Aorta (tissue), 5 donors: Measurements from ENCODE around the gene HNRNPAB. TPM values are rescaled to one million over a fixed set of nuclear protein-coding genes. Genes with fewer than 3 reads are reported as not detected.

Experiments
- ATAC-seq: fragments of 200-7000 bp; cut with Tn5 transposase; one replicate; pipeline ENCODE4 v1.9.1; 2022; ENCODE audit warnings: moderate library complexity; ENCODE audit not compliant: low FRiP score
- DNase-seq, 2 donors: peaks; one replicate each; pipeline ENCODE4 v3.0.0-alpha.2; 2020
- H3K27ac ChIP-seq, 2 donors: one replicate each; pipeline ENCODE4 v1.5.1; 2013; ENCODE audit warnings: low read length in 2 of 2, mild to moderate bottlenecking in 2 of 2, moderate library complexity in 2 of 2, control low read depth in 1 of 2, inconsistent platforms in 1 of 2, low read depth in 1 of 2
- H3K27me3 ChIP-seq, 2 donors: one replicate each; pipeline ENCODE4 v1.6.1; 2013; ENCODE audit warnings: control low read depth in 1 of 2, low read length in 1 of 2, mild to moderate bottlenecking in 1 of 2, moderate library complexity in 1 of 2; ENCODE audit not compliant: insufficient read depth in 2 of 2, control insufficient read depth in 1 of 2
- H3K36me3 ChIP-seq, 2 donors: one replicate each; pipeline ENCODE4 v1.6.1; 2013; ENCODE audit warnings: control low read depth in 1 of 2, low read length in 1 of 2, mild to moderate bottlenecking in 1 of 2; ENCODE audit not compliant: insufficient read depth in 2 of 2, control insufficient read depth in 1 of 2
- H3K4me1 ChIP-seq, 2 donors: one replicate each; pipeline ENCODE4 v1.6.1; 2013; ENCODE audit warnings: low read length in 2 of 2, control low read depth in 1 of 2, mild to moderate bottlenecking in 1 of 2, moderate library complexity in 1 of 2; ENCODE audit not compliant: insufficient read depth in 2 of 2, control insufficient read depth in 1 of 2
- H3K4me3 ChIP-seq, 2 donors: one replicate each; pipeline ENCODE4 v1.5.1; 2013; ENCODE audit warnings: low read length in 2 of 2, control low read depth in 1 of 2, mild to moderate bottlenecking in 1 of 2
- H3K9me3 ChIP-seq: one replicate; pipeline ENCODE4 v1.6.1; 2013; ENCODE audit warnings: mild to moderate bottlenecking, low read length; ENCODE audit not compliant: control insufficient read depth
- WGBS, 2 donors: extraction: QIAGEN DNeasy Blood & Tissue Kit; methylation state at CpG; one replicate each; pipeline ENCODE4 v1.1.7; 2013; 5-methylcytosine and 5-hydroxymethylcytosine counted together
- intact Hi-C, 2 donors: fragments of 100-400 bp; cut with DNase I; formaldehyde crosslinking; loops; one replicate each; pipeline versions ENCODE4 v1.14.2 to v1.15.0; 2022
- polyA plus RNA-seq, 2 donors: library from polyadenylated mRNA; stranded (reverse); fragments of 200-250 nt; gene quantifications; one replicate each; pipeline ENCODE4 v1.2.3, GENCODE V29; 2013
- total RNA-seq, 2 donors: library from RNA; stranded (reverse); fragmentation: NEBNext Ultra II Directional; extraction: Animal tissue kit (Norgen Biotek cat#: 25700); gene quantifications; one replicate each; pipeline ENCODE4 v1.2.1, GENCODE V29; 2021
- donor health status: healthy with polysubstance abuse.
- donor health status: Bipolar disorder and iron deficiency.
- donor health status: DM: no; HTN: no; CAD: no.
- donor health status: DM: no; HTN: no; CAD: no.
- donor health status: DM: yes; HTN: yes; CAD: no.

HNRNPAB gene
- total and polyA plus RNA-seq, 4 donors, result 62.5 to 112 (median 82.7) TPM

- WGBS, 2 donors, result 72 to 75% methylated on average over 3 of the region's 3 CpGs
Measured at GRCh38 chr5:178218827-178219226, 14.5 kb downstream of the HNRNPAB start.

DNA sequence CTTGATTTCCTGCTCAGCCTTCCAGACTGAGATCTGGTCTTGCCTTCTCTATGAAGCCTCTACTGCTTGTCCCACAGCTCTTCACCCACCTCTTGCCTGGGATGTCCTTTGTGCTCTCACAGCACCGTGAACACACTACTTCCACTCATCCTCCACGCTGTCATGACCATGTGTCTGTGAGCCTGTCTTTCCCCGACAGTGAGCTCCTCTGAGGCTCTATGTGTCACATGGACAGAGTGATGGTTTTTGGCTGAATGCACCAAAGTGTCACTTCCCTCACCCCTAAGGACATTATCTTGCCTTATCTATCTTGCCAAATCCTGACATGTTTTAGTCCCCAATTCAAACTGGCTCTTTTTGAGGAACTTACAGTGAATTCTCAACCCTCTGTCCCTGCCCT, 16.9 kb downstream of the HNRNPAB start:
- Histone ChIP-seq H3K9me3 (no peaks in the 10 kb centered on the region), H3K4me1 (no peaks in the 10 kb centered on the region), H3K4me3 (no peak overlapping the region), H3K27ac (no peak overlapping the region), H3K36me3 (no peaks in the 10 kb centered on the region), H3K27me3 (no peaks in the 10 kb centered on the region)
- DNase-seq (no peak), ATAC-seq (no peak)
- 78 to 79% methylated on average over 3 of the region's 3 CpGs for WGBS, 2 donors
- intact Hi-C loops, result no loop called here

More at GRCh38 chr5:178218827-178219226, 14.5 kb downstream of the HNRNPAB start:
- DNase-seq (no peak), ATAC-seq (no peak)
- Histone ChIP-seq H3K9me3 (no peaks in the 10 kb centered on the region), H3K4me1 (no peaks in the 10 kb centered on the region), H3K36me3 (peaks cover 0 to 2% of the 10 kb centered on the region in 2 donors), H3K4me3 (no peak overlapping the region), H3K27ac (no peak overlapping the region), H3K27me3 (no peaks in the 10 kb centered on the region)
- intact Hi-C loops, result no loop called here

GRCh38 chr5:178221853-178222252, 17.5 kb downstream of the HNRNPAB start:
- no peak for DNase-seq
- no peak overlapping the region for H3K4me3 ChIP-seq

DNA sequence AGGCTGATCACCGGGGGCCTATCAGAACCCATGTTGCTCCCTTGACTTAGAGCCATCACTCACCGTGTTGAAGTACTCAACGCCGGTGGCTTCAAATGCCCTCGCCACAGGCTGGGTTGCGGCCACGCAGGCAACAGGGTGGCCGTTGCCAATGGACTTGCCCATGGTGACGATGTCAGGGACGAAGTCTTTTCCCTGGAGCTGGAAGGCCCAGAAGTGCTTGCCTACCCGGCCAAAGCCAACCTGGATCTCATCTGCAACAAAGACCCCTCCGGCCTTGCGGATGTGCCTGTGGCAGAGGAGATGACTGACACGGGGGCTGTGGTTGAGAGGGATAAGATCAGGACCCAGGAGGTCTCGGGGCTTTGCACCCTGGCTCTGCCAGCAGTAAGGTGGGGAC, 18.0 kb downstream of the HNRNPAB start:
- no peaks in the 10 kb centered on the region for H3K27me3 ChIP-seq
- no peaks in the 10 kb centered on the region for H3K4me1 ChIP-seq
- ATAC-seq (no peak), DNase-seq (no peak)
- intact Hi-C loops, result no loop called here
- H3K36me3 ChIP-seq, result no peaks in the 10 kb centered on the region
- H3K27ac ChIP-seq, result no peak overlapping the region
- WGBS, 2 donors, result 95 to 96% methylated on average over 15 of the region's 15 CpGs
- no peaks in the 10 kb centered on the region for H3K9me3 ChIP-seq
- no peak overlapping the region for H3K4me3 ChIP-seq

More at GRCh38 chr5:178221853-178222252, 17.5 kb downstream of the HNRNPAB start:
- ATAC-seq, result no peak
- H3K36me3 ChIP-seq, result no peaks in the 10 kb centered on the region
- no peaks in the 10 kb centered on the region for H3K4me1 ChIP-seq
- no peak overlapping the region for H3K27ac ChIP-seq
- no peaks in the 10 kb centered on the region for H3K27me3 ChIP-seq
- intact Hi-C loops, result no loop called here
- WGBS, 2 donors, result 77 to 78% methylated on average over 5 of the region's 5 CpGs
- H3K9me3 ChIP-seq, result no peaks in the 10 kb centered on the region

DNA sequence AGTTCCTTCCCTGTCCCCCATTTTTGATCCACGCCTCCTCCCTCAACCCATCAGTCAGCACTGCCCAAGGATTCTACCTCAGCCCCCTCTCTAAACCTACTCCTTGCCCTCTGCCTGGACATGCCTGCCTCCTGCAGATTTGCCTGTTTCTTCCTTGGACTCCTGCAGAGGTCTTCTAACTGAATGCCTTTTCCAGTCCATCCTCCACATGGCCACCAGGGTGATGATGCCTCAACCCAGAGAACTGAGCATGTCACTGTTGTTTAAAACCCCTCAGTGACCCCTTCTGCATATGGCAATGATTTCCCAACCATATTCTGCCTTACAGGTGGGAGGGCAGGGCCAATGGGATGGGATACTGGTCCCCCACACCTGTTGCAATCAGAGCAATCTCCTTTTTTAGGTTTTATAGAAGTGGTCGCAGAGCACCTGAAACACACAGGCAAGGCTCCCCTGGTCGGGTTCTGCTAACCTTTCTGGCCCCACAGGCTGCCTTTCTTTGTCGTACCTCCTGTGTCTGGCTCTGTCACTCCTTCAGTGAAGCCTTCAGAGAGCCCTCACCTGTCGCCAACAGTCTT, 19.0 kb downstream of the HNRNPAB start:
- Histone ChIP-seq H3K4me3 (no peak overlapping the region), H3K9me3 (no peaks in the 10 kb centered on the region), H3K27me3 (no peaks in the 10 kb centered on the region), H3K27ac (no peak overlapping the region), H3K4me1 (no peaks in the 10 kb centered on the region), H3K36me3 (peaks cover 0 to 3% of the 10 kb centered on the region in 2 donors)
- ATAC-seq (no peak), DNase-seq (no peak)
- intact Hi-C loops, result no loop called here
- 75 to 85% methylated on average over 5 of the region's 5 CpGs for WGBS, 2 donors

DNA sequence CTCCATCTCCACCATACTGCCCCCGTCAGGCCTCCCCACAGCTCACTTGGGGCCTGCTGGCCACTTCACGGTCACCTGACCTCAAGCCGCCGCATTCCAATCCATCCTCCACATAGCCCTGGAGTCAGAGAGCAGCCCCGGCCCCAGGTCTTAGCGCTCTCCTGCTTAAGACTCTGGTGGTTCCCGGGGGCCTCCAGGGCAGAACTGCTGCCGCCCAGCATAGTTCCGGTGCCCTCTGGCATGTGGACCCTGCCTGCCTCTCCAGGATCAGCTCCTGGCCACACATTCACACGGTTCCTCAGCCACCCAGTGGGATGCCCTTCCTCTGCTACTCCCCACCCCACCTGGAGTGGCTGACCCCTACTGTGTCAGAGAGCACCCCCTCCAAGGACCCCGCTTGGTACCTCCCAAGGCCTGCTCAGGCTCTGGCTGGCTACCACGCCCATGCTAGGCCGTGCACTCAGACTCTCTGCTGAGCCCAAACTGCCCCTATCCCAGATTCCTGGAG, 19.5 kb downstream of the HNRNPAB start:
- DNase-seq (no peak), ATAC-seq (no peak)
- Histone ChIP-seq H3K27ac (no peak overlapping the region), H3K4me3 (no peak overlapping the region), H3K9me3 (no peaks in the 10 kb centered on the region), H3K4me1 (no peaks in the 10 kb centered on the region), H3K27me3 (no peaks in the 10 kb centered on the region), H3K36me3 (peaks cover 0 to 6% of the 10 kb centered on the region in 2 donors)
- WGBS, 2 donors, result 39 to 46% methylated on average over 13 of the region's 13 CpGs
- intact Hi-C loops, result no loop called here

GRCh38 chr5:178224403-178224802, 20.1 kb downstream of the HNRNPAB start:
- H3K9me3 ChIP-seq, result no peaks in the 10 kb centered on the region
- WGBS, 2 donors, result 87 to 92% methylated on average over 17 of the region's 17 CpGs
- peaks cover 0 to 7% of the 10 kb centered on the region in 2 donors for H3K36me3 ChIP-seq
- intact Hi-C loops, result no loop called here
- no peak overlapping the region for H3K27ac ChIP-seq
- DNase-seq (no peak), ATAC-seq (no peak)
- H3K4me1 ChIP-seq, result no peaks in the 10 kb centered on the region
- no peak overlapping the region for H3K4me3 ChIP-seq
- H3K27me3 ChIP-seq, result no peaks in the 10 kb centered on the region

GRCh38 chr5:178225174-178225573, 20.8 kb downstream of the HNRNPAB start:
- Histone ChIP-seq H3K9me3 (no peaks in the 10 kb centered on the region), H3K27me3 (no peaks in the 10 kb centered on the region), H3K27ac (no peak overlapping the region), H3K4me3 (no peak overlapping the region), H3K36me3 (peaks cover 0 to 7% of the 10 kb centered on the region in 2 donors), H3K4me1 (no peaks in the 10 kb centered on the region)
- 85 to 89% methylated on average over 6 of the region's 6 CpGs for WGBS, 2 donors
- intact Hi-C loops, result no loop called here
- DNase-seq, result no peak
- ATAC-seq, result no peak

- Histone ChIP-seq H3K9me3 (no peaks in the 10 kb centered on the region), H3K4me3 (no peak overlapping the region), H3K4me1 (peaks cover 0 to 2% of the 10 kb centered on the region in 2 donors), H3K27ac (no peak overlapping the region), H3K27me3 (no peaks in the 10 kb centered on the region), H3K36me3 (peaks cover 0 to 9% of the 10 kb centered on the region in 2 donors)
- intact Hi-C loops, result no loop called here
- no peak for DNase-seq
- WGBS, 2 donors, result 97 to 100% methylated on average over 4 of the region's 4 CpGs
- ATAC-seq, result no peak
Measured at GRCh38 chr5:178227138-178227659, 22.9 kb downstream of the HNRNPAB start.
